Smooth muscle cell (in vitro differentiated cells): ENCODE measurements around the gene PLEKHA7. TPM values are rescaled to one million over a fixed set of nuclear protein-coding genes. Genes with fewer than 3 reads are reported as not detected.

Experiments used
- DNase-seq: peaks from one replicate; lab custom pipeline; 2025; ENCODE audit not compliant: unreplicated experiment; lab: John Stamatoyannopoulos, UW
- H2AFZ ChIP-seq: fragments of 200-600 bp; sonication (generic); 2 replicates; pipeline ENCODE4 v1.6.0; 2016; ENCODE audit warnings: antibody characterized with exemption, low read depth, mild to moderate bottlenecking
- H3F3A ChIP-seq: fragments of 200-600 bp; sonication (generic); 2 replicates; pipeline ENCODE4 v1.6.0; 2017; ENCODE audit warnings: antibody characterized with exemption, low read depth
- H3K27ac ChIP-seq: fragments of 200-600 bp; sonication (generic); 2 replicates; pipeline ENCODE4 v1.5.1; 2016; ENCODE audit warnings: low read depth, mild to moderate bottlenecking
- H3K27me3 ChIP-seq: fragments of 200-600 bp; sonication (generic); 2 replicates; pipeline ENCODE4 v1.6.1; 2016; ENCODE audit warnings: low read depth, mild to moderate bottlenecking
- H3K36me3 ChIP-seq: fragments of 200-600 bp; sonication (generic); 2 replicates; pipeline ENCODE4 v1.5.1; 2016; ENCODE audit warnings: low read depth
- H3K4me1 ChIP-seq: fragments of 200-600 bp; sonication (generic); 2 replicates; pipeline ENCODE4 v1.5.1; 2016; ENCODE audit warnings: low read depth
- H3K4me2 ChIP-seq: fragments of 200-600 bp; sonication (generic); 2 replicates; pipeline ENCODE4 v1.6.0; 2016; ENCODE audit warnings: mild to moderate bottlenecking
- H3K4me3 ChIP-seq: fragments of 200-600 bp; sonication (generic); 2 replicates; pipeline ENCODE4 v1.5.1; 2016; ENCODE audit warnings: mild to moderate bottlenecking
- H3K79me2 ChIP-seq: fragments of 200-600 bp; sonication (generic); 2 replicates; pipeline ENCODE4 v1.6.0; 2016; ENCODE audit warnings: low read depth, mild to moderate bottlenecking
- H3K9ac ChIP-seq: fragments of 200-600 bp; sonication (generic); 2 replicates; pipeline ENCODE4 v1.6.0; 2016; ENCODE audit warnings: low read depth
- H3K9me3 ChIP-seq: fragments of 200-600 bp; sonication (generic); replicated peaks from 2 replicates; pipeline ENCODE4 v1.5.1; 2016; ENCODE audit warnings: low read depth
- H4K20me1 ChIP-seq: fragments of 200-600 bp; sonication (generic); 2 replicates; pipeline ENCODE4 v1.6.0; 2016; ENCODE audit warnings: low read depth
- CTCF ChIP-seq: fragments of 200-600 bp; sonication (generic); IDR thresholded peaks from 2 replicates; pipeline ENCODE4 v1.5.1; 2017; ENCODE audit warnings: borderline replicate concordance, mild to moderate bottlenecking, antibody characterized with exemption; ENCODE audit not compliant: insufficient read depth, poor library complexity, severe bottlenecking
- WGBS: methylation state at CpG from one replicate; pipeline ENCODE4 v1.1.7; 2016; ENCODE audit warnings: low lambda C conversion rate; 5-methylcytosine and 5-hydroxymethylcytosine counted together
- polyA plus RNA-seq: library from polyadenylated mRNA; unstranded; fragments of >200 nt; fragmentation: Nextera tagmentation; extraction: Ambion mirVana; gene quantifications from 2 replicates; pipeline ENCODE4 v1.2.1, GENCODE V29; 2016
- total RNA-seq: library from RNA; depleted of rRNA; stranded (reverse); fragments of >200 nt; gene quantifications from 2 replicates; pipeline ENCODE4 v1.2.3, GENCODE V29; 2014

The PLEKHA7 gene
- total and polyA plus RNA-seq, 2 experiments from 2014 or later, result 0.19 to 22.2 TPM

- H3K79me2 ChIP-seq, result no peaks in the 10 kb centered on the region
- no peak overlapping the region for H3K9ac ChIP-seq
- H3K4me1 ChIP-seq, result peaks cover 31% of the 10 kb centered on the region
- no peaks in the 10 kb centered on the region for H3K36me3 ChIP-seq
- no peaks in the 10 kb centered on the region for H3F3A ChIP-seq
- H3K4me3 ChIP-seq, result no peak overlapping the region
- no peaks in the 10 kb centered on the region for H3K9me3 ChIP-seq
- WGBS, result 67% methylated on average over 8 of the region's 8 CpGs
- DNase-seq, result no peak
- H3K27me3 ChIP-seq, result no peaks in the 10 kb centered on the region
- no peaks in the 10 kb centered on the region for H4K20me1 ChIP-seq
- H3K27ac ChIP-seq, result no peak overlapping the region
- TF ChIP-seq CTCF, result no peak
- no peak overlapping the region for H3K4me2 ChIP-seq
- H2AFZ ChIP-seq, result no peak overlapping the region
Measured at GRCh38 chr11:16979703-16980622, 34.3 kb downstream of the PLEKHA7 start.

- no peaks in the 10 kb centered on the region for H3K27me3 ChIP-seq
- H3K4me3 ChIP-seq, result no peak overlapping the region
- H4K20me1 ChIP-seq, result no peaks in the 10 kb centered on the region
- H3F3A ChIP-seq, result no peaks in the 10 kb centered on the region
- no peak for TF ChIP-seq CTCF
- H3K4me2 ChIP-seq, result no peak overlapping the region
- no peak overlapping the region for H3K27ac ChIP-seq
- no peaks in the 10 kb centered on the region for H3K36me3 ChIP-seq
- H3K9me3 ChIP-seq, result no peaks in the 10 kb centered on the region
- WGBS, result 53% methylated on average over 2 of the region's 2 CpGs
- no peak overlapping the region for H2AFZ ChIP-seq
- H3K79me2 ChIP-seq, result no peaks in the 10 kb centered on the region
- H3K4me1 ChIP-seq, result peaks cover 31% of the 10 kb centered on the region
- no peak for DNase-seq
- no peak overlapping the region for H3K9ac ChIP-seq
Measured at GRCh38 chr11:16977994-16978315, 36.3 kb downstream of the PLEKHA7 start.

- peaks cover 31% of the 10 kb centered on the region for H3K4me1 ChIP-seq
- H3K27ac ChIP-seq, result no peak overlapping the region
- no peaks in the 10 kb centered on the region for H3K36me3 ChIP-seq
- no peak for DNase-seq
- no peak overlapping the region for H2AFZ ChIP-seq
- WGBS, result 90% methylated on average over 7 of the region's 7 CpGs
- no peak overlapping the region for H3K9ac ChIP-seq
- no peaks in the 10 kb centered on the region for H3K79me2 ChIP-seq
- H3K4me2 ChIP-seq, result no peak overlapping the region
- H3K9me3 ChIP-seq, result no peaks in the 10 kb centered on the region
- no peak for TF ChIP-seq CTCF
- no peaks in the 10 kb centered on the region for H4K20me1 ChIP-seq
- H3F3A ChIP-seq, result no peaks in the 10 kb centered on the region
- H3K4me3 ChIP-seq, result no peak overlapping the region
- H3K27me3 ChIP-seq, result no peaks in the 10 kb centered on the region
Measured at GRCh38 chr11:16977136-16977993, 36.8 kb downstream of the PLEKHA7 start.
